Measurements from ENCODE around the gene NEDD4. TPM values are rescaled to one million over a fixed set of nuclear protein-coding genes. Genes with fewer than 3 reads are reported as not detected.

The NEDD4 gene
- total RNA-seq, 1 donor = 48.5 TPM

DNA sequence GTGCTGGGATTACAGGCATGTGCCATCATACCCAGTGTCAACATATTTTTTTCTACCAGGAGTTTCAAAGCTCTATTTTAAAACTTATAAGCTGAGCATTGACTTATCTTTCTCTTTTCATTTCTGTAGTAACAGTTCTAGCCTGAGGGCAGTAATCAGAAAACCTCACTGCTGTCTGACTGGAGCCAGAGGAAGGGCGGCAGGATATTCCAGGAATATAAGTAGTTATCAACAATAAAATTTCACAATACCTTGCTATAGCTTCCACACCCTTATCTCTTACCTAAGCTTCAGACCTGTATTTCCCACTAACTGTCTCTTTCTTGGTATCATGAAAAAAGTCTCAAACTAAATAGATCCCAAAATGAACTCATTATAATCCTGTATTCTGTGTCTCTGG is 5.1 kb upstream of the NEDD4 start:
- Histone ChIP-seq H3K4me3 (ENCODE audit: insufficient read depth, low read length) (no peak overlapping the region), H3K79me2 (ENCODE audit: insufficient read depth, low read length) (no peaks in the 10 kb centered on the region), H3K4me2 (ENCODE audit: insufficient read depth, low read length) (no peak overlapping the region), H3K9me3 (ENCODE audit: low read depth, low read length) (no peaks in the 10 kb centered on the region), H2AFZ (ENCODE audit: low read length) (no peak overlapping the region), H3K27me3 (ENCODE audit: insufficient read depth, low read length) (no peaks in the 10 kb centered on the region), H3K27ac (ENCODE audit: low read depth, low read length) (no peak overlapping the region), H4K20me1 (ENCODE audit: insufficient read depth, low read length) (no peaks in the 10 kb centered on the region), H3K36me3 (ENCODE audit: insufficient read depth, low read length) (no peaks in the 10 kb centered on the region), H3K4me1 (ENCODE audit: insufficient read depth, low read length) (peaks cover 7% of the 10 kb centered on the region)
- DNase-seq (ENCODE audit: insufficient read length, low spot score, missing footprints) = no peak
- TF ChIP-seq, protein P1, sequence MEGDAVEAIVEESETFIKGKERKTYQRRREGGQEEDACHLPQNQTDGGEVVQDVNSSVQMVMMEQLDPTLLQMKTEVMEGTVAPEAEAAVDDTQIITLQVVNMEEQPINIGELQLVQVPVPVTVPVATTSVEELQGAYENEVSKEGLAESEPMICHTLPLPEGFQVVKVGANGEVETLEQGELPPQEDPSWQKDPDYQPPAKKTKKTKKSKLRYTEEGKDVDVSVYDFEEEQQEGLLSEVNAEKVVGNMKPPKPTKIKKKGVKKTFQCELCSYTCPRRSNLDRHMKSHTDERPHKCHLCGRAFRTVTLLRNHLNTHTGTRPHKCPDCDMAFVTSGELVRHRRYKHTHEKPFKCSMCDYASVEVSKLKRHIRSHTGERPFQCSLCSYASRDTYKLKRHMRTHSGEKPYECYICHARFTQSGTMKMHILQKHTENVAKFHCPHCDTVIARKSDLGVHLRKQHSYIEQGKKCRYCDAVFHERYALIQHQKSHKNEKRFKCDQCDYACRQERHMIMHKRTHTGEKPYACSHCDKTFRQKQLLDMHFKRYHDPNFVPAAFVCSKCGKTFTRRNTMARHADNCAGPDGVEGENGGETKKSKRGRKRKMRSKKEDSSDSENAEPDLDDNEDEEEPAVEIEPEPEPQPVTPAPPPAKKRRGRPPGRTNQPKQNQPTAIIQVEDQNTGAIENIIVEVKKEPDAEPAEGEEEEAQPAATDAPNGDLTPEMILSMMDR (IDR thresholded peaks at IDR 0.05; ENCODE audit: extremely low read depth, low read depth, low read length) = no peak

DNA sequence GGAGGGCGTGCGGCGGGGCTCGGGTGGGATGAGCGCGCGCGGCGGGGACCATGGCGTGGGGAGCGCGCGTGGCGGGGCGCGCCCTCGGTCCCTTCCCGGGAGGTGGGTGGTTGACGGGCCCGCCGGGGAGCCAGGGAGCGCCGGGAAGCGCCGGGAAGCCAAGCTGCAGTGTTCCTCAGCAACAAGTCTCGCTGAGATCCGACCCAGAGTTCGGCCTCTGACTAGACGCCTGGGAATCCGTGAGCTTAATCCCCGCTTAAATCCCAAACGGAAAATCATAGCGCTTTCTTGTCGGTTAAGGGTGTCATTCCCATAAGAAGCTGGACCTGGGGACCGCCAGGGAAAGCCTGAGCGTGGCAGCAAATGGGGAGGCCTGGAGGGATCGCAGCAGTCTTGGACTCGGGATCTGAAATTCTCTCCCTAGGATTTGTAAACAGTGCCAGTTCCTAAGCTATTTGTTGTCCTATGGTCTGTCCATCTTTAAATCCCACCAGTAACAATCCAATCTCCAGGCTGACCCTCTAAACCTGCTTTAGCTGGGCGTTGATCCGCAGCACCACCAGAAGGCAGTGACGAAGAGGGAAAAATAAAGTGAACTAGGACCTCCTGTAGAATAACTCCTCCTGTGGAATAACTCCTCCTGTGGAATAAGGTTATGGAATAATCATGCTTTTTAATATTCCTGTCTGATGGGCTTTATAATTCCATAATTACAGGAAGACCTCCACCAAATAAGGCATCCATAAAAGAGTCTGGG is 570 bp upstream of the NEDD4 start:
- TF ChIP-seq, protein P1 (IDR thresholded peaks at IDR 0.05; ENCODE audit: extremely low read depth, low read depth, low read length) = no peak
- peak overlapping the region; percentile 86 for H3K4me2 ChIP-seq (ENCODE audit: insufficient read depth, low read length)
- H2AFZ ChIP-seq (ENCODE audit: low read length) = peak overlapping the region; percentile 93
- peaks cover 35% of the 10 kb centered on the region for H3K79me2 ChIP-seq (ENCODE audit: insufficient read depth, low read length)
- H3K4me1 ChIP-seq (ENCODE audit: insufficient read depth, low read length) = peaks cover 21% of the 10 kb centered on the region
- no peaks in the 10 kb centered on the region for H3K27me3 ChIP-seq (ENCODE audit: insufficient read depth, low read length)
- H3K27ac ChIP-seq (ENCODE audit: low read depth, low read length) = peak overlapping the region; percentile 70
- no peaks in the 10 kb centered on the region for H3K36me3 ChIP-seq (ENCODE audit: insufficient read depth, low read length)
- H3K4me3 ChIP-seq (ENCODE audit: insufficient read depth, low read length) = peak overlapping the region; percentile 88
- DNase-seq (ENCODE audit: insufficient read length, low spot score, missing footprints) = peak; percentile 73
- no peaks in the 10 kb centered on the region for H3K9me3 ChIP-seq (ENCODE audit: low read depth, low read length)
- peaks cover 12% of the 10 kb centered on the region for H4K20me1 ChIP-seq (ENCODE audit: insufficient read depth, low read length)

DNA sequence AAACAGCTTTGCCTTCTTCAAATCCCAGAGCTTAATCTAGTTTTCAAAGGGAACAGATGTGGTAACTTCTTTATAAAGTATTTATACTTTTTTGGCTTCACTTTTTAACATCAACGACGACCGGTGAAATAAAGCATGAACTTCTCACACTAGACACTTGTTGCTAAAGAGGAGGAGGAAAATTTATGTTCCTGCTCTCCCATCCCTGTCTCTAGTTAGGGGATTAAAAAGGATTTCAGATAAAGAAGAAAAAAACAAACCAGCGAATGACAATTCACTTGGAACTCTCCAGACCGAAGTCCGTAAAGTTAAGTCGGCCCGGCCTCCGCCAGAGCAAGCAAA is 672 bp downstream of the NEDD4 start:
- Histone ChIP-seq H3K4me1 (ENCODE audit: insufficient read depth, low read length) (peaks cover 21% of the 10 kb centered on the region), H2AFZ (ENCODE audit: low read length) (peak overlapping the region; percentile 85), H4K20me1 (ENCODE audit: insufficient read depth, low read length) (peaks cover 12% of the 10 kb centered on the region), H3K36me3 (ENCODE audit: insufficient read depth, low read length) (no peaks in the 10 kb centered on the region), H3K79me2 (ENCODE audit: insufficient read depth, low read length) (peaks cover 42% of the 10 kb centered on the region), H3K27me3 (ENCODE audit: insufficient read depth, low read length) (no peaks in the 10 kb centered on the region), H3K4me3 (ENCODE audit: insufficient read depth, low read length) (peak overlapping the region; percentile 88), H3K4me2 (ENCODE audit: insufficient read depth, low read length) (peak overlapping the region; percentile 94), H3K9me3 (ENCODE audit: low read depth, low read length) (no peaks in the 10 kb centered on the region), H3K27ac (ENCODE audit: low read depth, low read length) (peak overlapping the region; percentile 55)
- peak; percentile 96 for DNase-seq (ENCODE audit: insufficient read length, low spot score, missing footprints)
- TF ChIP-seq, protein P1 (IDR thresholded peaks at IDR 0.05; ENCODE audit: extremely low read depth, low read depth, low read length) = no peak

DNA sequence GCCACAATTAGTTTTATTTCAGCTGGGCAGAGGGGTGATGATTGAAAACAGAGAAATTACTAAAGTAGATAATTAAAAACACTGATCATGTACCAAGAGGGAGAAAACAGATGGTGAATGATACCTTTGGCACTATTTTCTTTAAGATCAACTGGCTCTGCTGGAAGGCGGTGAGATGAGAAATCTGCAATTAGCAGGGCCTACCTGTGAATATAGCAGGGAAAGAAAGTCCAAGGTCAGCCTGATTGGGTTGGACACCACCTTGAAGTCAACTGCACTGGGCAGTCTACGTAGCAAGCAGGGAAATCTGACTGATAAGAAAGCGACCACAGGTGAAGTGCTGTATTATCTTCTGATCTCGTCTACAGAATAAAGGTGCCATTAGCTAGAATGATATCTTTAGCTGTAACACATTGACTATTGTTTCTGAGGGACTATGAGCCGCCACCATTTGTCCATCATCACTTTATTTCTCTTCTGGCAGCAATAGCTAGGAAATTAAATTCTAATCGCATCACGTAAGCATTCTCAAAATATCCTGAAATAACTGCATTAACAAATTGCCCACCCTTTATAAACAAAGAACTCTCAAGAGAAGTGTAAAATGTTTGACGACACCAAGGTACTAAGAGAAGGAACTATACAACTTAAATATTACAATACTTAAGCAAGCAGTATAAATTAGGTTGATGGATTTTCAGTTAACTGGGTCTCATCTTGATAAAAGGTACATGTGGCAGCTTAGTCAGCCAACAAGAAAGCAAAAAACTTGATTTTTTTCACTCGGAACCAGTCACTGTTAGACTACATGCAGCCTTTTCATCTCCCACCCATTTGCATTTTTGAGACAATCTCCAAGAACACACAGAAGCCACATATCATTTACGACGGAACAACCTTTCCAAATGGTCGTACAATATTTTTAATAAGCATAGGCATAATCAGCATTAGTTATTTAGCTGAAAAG is 1.3 kb downstream of the NEDD4 start:
- Histone ChIP-seq H3K36me3 (ENCODE audit: insufficient read depth, low read length) (no peaks in the 10 kb centered on the region), H2AFZ (ENCODE audit: low read length) (peak overlapping the region; percentile 85), H3K27ac (ENCODE audit: low read depth, low read length) (peak overlapping the region; percentile 55), H3K4me3 (ENCODE audit: insufficient read depth, low read length) (peak overlapping the region; percentile 88), H3K79me2 (ENCODE audit: insufficient read depth, low read length) (peaks cover 42% of the 10 kb centered on the region), H3K27me3 (ENCODE audit: insufficient read depth, low read length) (no peaks in the 10 kb centered on the region), H3K9me3 (ENCODE audit: low read depth, low read length) (no peaks in the 10 kb centered on the region), H3K4me2 (ENCODE audit: insufficient read depth, low read length) (peak overlapping the region; percentile 94), H3K4me1 (ENCODE audit: insufficient read depth, low read length) (peaks cover 21% of the 10 kb centered on the region), H4K20me1 (ENCODE audit: insufficient read depth, low read length) (peaks cover 12% of the 10 kb centered on the region)
- peak; percentile 82 for DNase-seq (ENCODE audit: insufficient read length, low spot score, missing footprints)
- TF ChIP-seq, protein P1 (IDR thresholded peaks at IDR 0.05; ENCODE audit: extremely low read depth, low read depth, low read length) = no peak
